HepG2 (cell line): ENCODE measurements around the gene TMEM63C.

Experiments
- AKNA ChIP-seq: sonication (generic); formaldehyde crosslinking; IDR thresholded peaks from 2 replicates; pipeline ENCODE4 v1.4.0; 2020; ENCODE audit warnings: missing genetic modification reagents, borderline replicate concordance
- CTCF ChIP-seq: sonication (generic); formaldehyde crosslinking; IDR thresholded peaks from 2 replicates; pipeline ENCODE4 v1.5.0; 2020; ENCODE audit warnings: mild to moderate bottlenecking, missing genetic modification reagents, moderate library complexity
- DPF2 ChIP-seq: sonication (generic); formaldehyde crosslinking; IDR thresholded peaks from 2 replicates; pipeline ENCODE4 v1.4.0; 2020; ENCODE audit warnings: mild to moderate bottlenecking, low read depth, missing genetic modification reagents, borderline replicate concordance
- FOSL2 ChIP-seq: sonication (generic); formaldehyde crosslinking; IDR thresholded peaks from 2 replicates; pipeline ENCODE4 v1.4.0; 2020; ENCODE audit warnings: missing genetic modification reagents
- IRF1 ChIP-seq: sonication (generic); formaldehyde crosslinking; IDR thresholded peaks from 2 replicates; pipeline ENCODE4 v1.4.0; 2020; ENCODE audit warnings: low read depth, mild to moderate bottlenecking, missing genetic modification reagents
- KAT7 ChIP-seq: IDR thresholded peaks from 2 replicates; pipeline ENCODE4 v1.6.1; 2018; ENCODE audit warnings: borderline replicate concordance, missing compliant biosample characterization
- MED1 ChIP-seq: sonication (generic); formaldehyde crosslinking; IDR thresholded peaks from 2 replicates; pipeline ENCODE4 v1.4.0; 2020; ENCODE audit warnings: missing genetic modification reagents
- NR1H2 ChIP-seq: sonication (generic); formaldehyde crosslinking; IDR thresholded peaks from 2 replicates; pipeline ENCODE4 v1.8.1; 2022; ENCODE audit warnings: low read depth, missing genetic modification reagents, borderline replicate concordance
- RAD21 ChIP-seq: fragments of 450-650 bp; formaldehyde crosslinking; IDR thresholded peaks from 2 replicates; pipeline ENCODE4 v1.5.0; 2020; ENCODE audit warnings: mild to moderate bottlenecking
- TRIM22 ChIP-seq: fragments of 450-650 bp; IDR thresholded peaks from 2 replicates; pipeline ENCODE4 v1.6.1; 2017
- U2AF1 ChIP-seq: fragments of 200-400 bp; formaldehyde crosslinking; optimal IDR thresholded peaks from 2 replicates; pipeline ENCODE3; 2017; ENCODE audit warnings: mild to moderate bottlenecking, low read depth, low read length
- ZNF781 ChIP-seq: sonication (generic); formaldehyde crosslinking; IDR thresholded peaks from 2 replicates; pipeline ENCODE4 v1.5.1; 2020; ENCODE audit warnings: borderline replicate concordance, mild to moderate bottlenecking, missing genetic modification reagents; ENCODE audit errors: not compliant biosample characterization

- TF ChIP-seq CTCF (CRISPR knock-in tag) (no peak), U2AF1 (no peak), IRF1 (CRISPR knock-in tag) (no peak), KAT7 (CRISPR knock-in tag) (no peak), TRIM22 (no peak), RAD21 (CRISPR knock-in tag) (no peak), DPF2 (no peak), FOSL2 (CRISPR knock-in tag) (peak; percentile 98), MED1 (no peak), AKNA (CRISPR knock-in tag) (no peak), NR1H2 (CRISPR knock-in tag) (no peak), ZNF781 (CRISPR knock-in tag) (no peak)
These were observed 122.0 kb downstream of the TMEM63C start for GRCh38 chr14:77303417-77304156.
